GM21786 (cell line): ENCODE measurements around the gene BICDL2.

Experiments used
- ATAC-seq: cut with Tn5 transposase; IDR thresholded peaks from one replicate; pipeline ENCODE4 v1.9.1; 2021; ENCODE audit not compliant: unreplicated experiment

The BICDL2 gene

GRCh38 chr16:2987286-2987685, 49.5 kb downstream of the BICDL2 start:
- ATAC-seq: no peak

GRCh38 chr16:2986623-2987188, 50.0 kb downstream of the BICDL2 start:
- no peak for ATAC-seq

- no peak for ATAC-seq
Measured at GRCh38 chr16:2985893-2986355, 50.8 kb downstream of the BICDL2 start.

DNA sequence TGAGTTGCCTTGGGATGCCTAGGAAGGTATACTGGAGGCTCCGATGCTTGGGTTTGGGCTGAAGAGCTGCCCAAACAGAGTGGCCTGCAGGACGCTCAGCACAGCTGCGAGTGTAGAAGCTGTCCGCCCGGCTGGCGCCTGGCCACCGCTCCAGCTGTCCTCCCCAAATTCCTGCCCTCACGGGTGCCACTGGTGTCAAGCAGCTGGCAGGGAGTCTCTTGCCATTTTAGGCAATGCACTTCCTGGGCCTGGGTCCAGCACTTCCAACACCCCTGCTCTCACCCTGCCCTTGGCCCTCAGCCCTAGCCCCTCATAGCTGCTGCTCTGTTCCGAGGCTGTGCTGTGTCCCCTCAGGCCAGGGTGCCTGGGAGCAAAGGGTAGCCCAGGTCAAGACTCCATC, 51.3 kb downstream of the BICDL2 start:
- ATAC-seq: no peak

- ATAC-seq: peak; percentile 34
Measured at GRCh38 chr16:2983706-2984136, 53.0 kb downstream of the BICDL2 start.

DNA sequence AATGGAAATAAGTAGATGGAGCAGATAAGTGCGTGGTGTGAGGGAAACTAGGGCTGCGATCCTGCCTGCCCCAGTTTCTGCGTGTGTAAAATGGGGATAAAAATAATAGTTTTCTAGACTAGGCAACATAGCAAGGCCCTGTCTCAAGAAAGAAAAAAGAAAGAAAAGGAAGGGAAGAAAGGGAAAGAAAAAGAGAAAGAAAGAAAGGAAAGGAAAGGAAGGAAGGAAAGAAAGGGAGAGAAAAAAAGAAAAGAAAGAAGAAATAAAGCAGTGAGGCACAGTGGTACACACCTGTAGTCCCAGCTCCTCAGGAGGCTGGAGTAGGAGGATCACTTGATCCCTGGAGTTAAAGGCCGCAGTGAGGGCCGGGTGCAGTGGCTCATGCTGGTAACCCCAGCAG, 54.3 kb downstream of the BICDL2 start:
- no peak for ATAC-seq

GRCh38 chr16:2981899-2982250, 54.9 kb downstream of the BICDL2 start:
- ATAC-seq: no peak

DNA sequence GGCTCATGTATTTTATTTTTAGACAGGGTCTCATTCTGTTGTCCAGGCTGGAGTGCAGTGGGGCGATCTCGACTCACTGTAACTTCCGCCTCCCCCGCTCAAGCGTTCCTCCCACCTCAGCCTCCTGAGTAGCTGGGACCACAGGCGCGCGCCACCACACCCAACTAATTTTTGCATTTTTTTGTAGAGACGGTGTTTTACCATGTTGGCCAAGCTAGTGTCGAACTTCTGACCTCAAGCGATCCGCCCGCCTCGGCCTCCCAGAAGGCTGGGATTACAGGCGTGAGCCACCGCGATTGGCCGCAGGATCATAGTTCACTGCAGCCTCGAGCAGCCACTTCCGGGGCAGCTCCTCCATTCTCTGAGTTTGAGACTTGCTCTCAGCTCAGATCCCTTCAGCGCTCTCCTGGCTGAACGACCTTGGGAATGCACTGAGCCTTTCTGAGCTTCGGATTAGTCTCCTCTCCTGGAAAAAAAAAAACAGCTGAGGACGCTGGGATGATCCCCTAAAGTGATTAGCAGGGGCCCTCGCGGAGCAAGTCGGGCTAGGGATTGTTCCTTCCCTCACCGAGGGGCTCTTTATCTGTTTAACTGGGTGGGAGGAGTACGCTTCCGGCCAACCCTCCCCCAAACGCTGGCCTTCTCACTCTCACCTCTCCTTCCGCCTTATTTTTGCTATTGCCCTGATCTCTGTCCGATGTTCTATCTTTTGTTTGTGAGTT, 55.4 kb downstream of the BICDL2 start:
- no peak for ATAC-seq

DNA sequence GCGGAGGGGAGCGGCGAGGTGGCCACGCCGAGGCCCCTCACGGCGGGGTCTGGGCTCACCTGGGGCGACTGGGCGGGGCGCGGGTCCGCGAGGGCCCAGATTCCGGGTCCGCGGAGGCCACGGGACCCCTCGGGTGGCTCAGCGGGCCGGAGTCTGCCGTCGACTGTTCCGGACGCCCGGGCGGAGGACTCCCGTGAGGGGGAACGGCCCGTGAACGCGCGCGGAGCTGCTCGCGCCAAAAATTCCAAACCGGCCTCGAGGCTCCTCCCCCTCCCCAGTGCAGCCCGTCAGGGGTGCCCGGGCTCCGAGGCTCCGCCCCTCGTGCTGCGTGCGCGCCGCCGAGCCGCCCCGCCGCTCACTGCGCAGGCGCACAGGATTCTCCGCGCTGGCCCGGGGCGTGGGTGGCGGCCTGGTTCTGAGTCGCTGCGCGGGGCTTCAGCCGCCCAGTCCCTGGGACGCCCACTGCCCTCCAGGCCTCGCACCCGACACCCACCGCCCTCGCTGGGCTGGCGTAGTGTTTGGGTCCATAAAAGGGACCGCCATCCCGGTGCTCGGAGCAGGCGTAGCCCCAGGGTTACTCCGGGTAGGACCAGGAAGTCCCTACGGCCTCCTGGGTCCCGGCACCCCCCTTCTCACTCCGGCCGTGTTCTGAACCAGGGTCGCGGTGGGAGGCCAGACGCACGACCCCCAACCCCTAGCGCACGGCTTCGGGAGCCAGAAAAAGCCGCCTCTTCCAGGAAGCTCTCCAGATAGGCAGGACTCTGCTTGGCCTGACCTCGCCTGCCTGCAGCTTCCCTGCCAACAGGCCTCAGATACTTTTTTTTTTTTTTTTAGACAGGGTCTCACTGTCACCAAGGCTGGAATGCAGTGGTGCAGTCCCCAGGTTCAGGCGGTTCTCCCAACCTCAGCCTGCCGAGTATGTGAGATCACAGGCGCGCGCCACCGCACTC, 56.2 kb downstream of the BICDL2 start, which contains the start of gene PKMYT1:
PKMYT1 (minus strand) TSS at position 220 of the 950 bp plus-strand sequence. CDS start 789 bp downstream, outside the sequence.
- ATAC-seq: peak; percentile 65

- peak; percentile 2 for ATAC-seq
Measured at GRCh38 chr16:2979669-2980226, 57.0 kb downstream of the BICDL2 start.
